Lower leg skin (tissue), 4 donors: ENCODE results near the gene PSG11. TPM values are rescaled to one million over a fixed set of nuclear protein-coding genes. Genes with fewer than 3 reads are reported as not detected.
"Not testable (repeated sequence)": the region's sequence is repeated elsewhere in the genome, so short reads cannot be mapped to it uniquely, and the experiment has no call there.

Experiments
- DNase-seq, 2 donors: peaks; one replicate each; pipeline ENCODE4 v3.0.0-alpha.2; 2019; ENCODE audit warnings: low spot score in 2 of 2
- H3K4me3 ChIP-seq: fragments of 200-600 bp; sonication (generic); 2 replicates; pipeline ENCODE4 v1.5.1; 2017; ENCODE audit warnings: mild to moderate bottlenecking, low read depth; ENCODE audit not compliant: poor library complexity, severe bottlenecking
- CTCF ChIP-seq, 3 donors: fragments of 450-650 bp; IDR thresholded peaks; one replicate each; pipeline ENCODE4 v1.5.1; 2016; ENCODE audit warnings: antibody characterized with exemption in 3 of 3, mild to moderate bottlenecking in 3 of 3, moderate library complexity in 2 of 3
- POLR2A ChIP-seq, 2 donors: fragments of 450-650 bp; IDR thresholded peaks; one replicate each; pipeline ENCODE4 v1.6.1; 2016 to 2017; ENCODE audit warnings: antibody characterized with exemption in 2 of 2, mild to moderate bottlenecking in 1 of 2, moderate library complexity in 1 of 2
- WGBS, 2 donors: methylation state at CpG; one replicate each; pipeline ENCODE4 v1.1.5; 2018; 5-methylcytosine and 5-hydroxymethylcytosine counted together
- intact Hi-C: fragments of 100-400 bp; cut with DNase I; formaldehyde crosslinking; loops from one replicate; pipeline ENCODE4 v1.15.0; 2023; ENCODE audit warnings: low total_unique reads
- total RNA-seq, 4 donors: library from RNA; depleted of rRNA; stranded (reverse); fragments of >200 nt; gene quantifications; one replicate each; pipeline ENCODE4 v1.1.0, GENCODE V29; 2016

Gene PSG11
- total RNA-seq, result not detected

- DNase-seq, intact Hi-C loops, H3K4me3 ChIP-seq: not testable (repeated sequence)
- 77 to 82% methylated on average over 6 of the region's 6 CpGs for WGBS, 2 donors
Observed at GRCh38 chr19:43026369-43026768, at the start of gene PSG11. PSG11 (minus strand) TSS chr19:43026469; CDS start chr19:43026372, 97 bp downstream.

- intact Hi-C loops, H3K4me3 ChIP-seq, DNase-seq: not testable (repeated sequence)
- WGBS, 2 donors, result 63 to 64% methylated on average over 3 of the region's 3 CpGs
Observed at GRCh38 chr19:43062418-43062817, 36.1 kb upstream of the PSG11 start.

GRCh38 chr19:43061326-43061725 lies 35.1 kb upstream of the PSG11 start:
- WGBS, 2 donors, result 65 to 76% methylated on average over 3 of the region's 3 CpGs
- intact Hi-C loops, DNase-seq: not testable (repeated sequence)

GRCh38 chr19:43060254-43060653 lies 34.0 kb upstream of the PSG11 start:
- intact Hi-C loops, H3K4me3 ChIP-seq, DNase-seq: not testable (repeated sequence)
- 76% methylated on average over 3 of the region's 3 CpGs for WGBS, 2 donors

More at GRCh38 chr19:43061326-43061725, 35.1 kb upstream of the PSG11 start:
- not testable (repeated sequence) for H3K4me3 ChIP-seq

GRCh38 chr19:43059482-43059881 lies 33.2 kb upstream of the PSG11 start:
- intact Hi-C loops, H3K4me3 ChIP-seq, DNase-seq: not testable (repeated sequence)
- WGBS, 2 donors, result 42 to 43% methylated on average over 2 of the region's 2 CpGs

GRCh38 chr19:43058440-43058839 lies 32.2 kb upstream of the PSG11 start:
- intact Hi-C loops, DNase-seq, H3K4me3 ChIP-seq: not testable (repeated sequence)
- WGBS, 2 donors, result 56 to 58% methylated on average over 2 of the region's 2 CpGs

GRCh38 chr19:43047966-43048365 lies 21.7 kb upstream of the PSG11 start:
- H3K4me3 ChIP-seq, DNase-seq, intact Hi-C loops: not testable (repeated sequence)
- WGBS, 2 donors, result 85 to 90% methylated on average over 3 of the region's 3 CpGs

GRCh38 chr19:43046578-43046977 lies 20.3 kb upstream of the PSG11 start:
- H3K4me3 ChIP-seq, intact Hi-C loops, DNase-seq: not testable (repeated sequence)
- 79 to 85% methylated on average over 2 of the region's 2 CpGs for WGBS, 2 donors

- 75 to 82% methylated on average over 1 of the region's 1 CpG for WGBS, 2 donors
- DNase-seq, H3K4me3 ChIP-seq, intact Hi-C loops: not testable (repeated sequence)
Observed at GRCh38 chr19:43043492-43044180, 17.4 kb upstream of the PSG11 start.

GRCh38 chr19:43031645-43032044 lies 5.4 kb upstream of the PSG11 start:
- WGBS, 2 donors, result 36 to 62% methylated on average over 2 of the region's 2 CpGs

GRCh38 chr19:43028866-43029265 lies 2.6 kb upstream of the PSG11 start:
- no peak for DNase-seq
- WGBS, 2 donors, result 79 to 82% methylated on average over 4 of the region's 4 CpGs
- H3K4me3 ChIP-seq, result no peak overlapping the region
- TF ChIP-seq CTCF (IDR thresholded peaks at IDR 0.05) (no peak), POLR2A (IDR thresholded peaks at IDR 0.05) (no peak)
- intact Hi-C loops, result no loop called here

More at GRCh38 chr19:43031645-43032044, 5.4 kb upstream of the PSG11 start:
- DNase-seq, intact Hi-C loops, H3K4me3 ChIP-seq: not testable (repeated sequence)

GRCh38 chr19:43027985-43028384 lies 1.7 kb upstream of the PSG11 start:
- intact Hi-C loops, result not testable (repeated sequence)

GRCh38 chr19:43027061-43027460 lies 792 bp upstream of the PSG11 start:
- DNase-seq, intact Hi-C loops, H3K4me3 ChIP-seq: not testable (repeated sequence)
- 80 to 85% methylated on average over 7 to 8 of the region's 8 CpGs for WGBS, 2 donors

More at GRCh38 chr19:43027985-43028384, 1.7 kb upstream of the PSG11 start:
- not testable (repeated sequence) for DNase-seq, H3K4me3 ChIP-seq
- 42 to 63% methylated on average over 10 of the region's 10 CpGs for WGBS, 2 donors

- peak in 1 of 2 donors; percentile 25 for DNase-seq
- intact Hi-C loops, H3K4me3 ChIP-seq: not testable (repeated sequence)
- 28 to 35% methylated on average over 4 of the region's 4 CpGs for WGBS, 2 donors
Observed at GRCh38 chr19:43022098-43022497, 4.2 kb downstream of the PSG11 start.
